ENCODE measurements around the gene SETBP1.
"Not testable (repeated sequence)": the region's sequence is repeated elsewhere in the genome, so short reads cannot be mapped to it uniquely, and the experiment has no call there.

SETBP1 gene

DNA sequence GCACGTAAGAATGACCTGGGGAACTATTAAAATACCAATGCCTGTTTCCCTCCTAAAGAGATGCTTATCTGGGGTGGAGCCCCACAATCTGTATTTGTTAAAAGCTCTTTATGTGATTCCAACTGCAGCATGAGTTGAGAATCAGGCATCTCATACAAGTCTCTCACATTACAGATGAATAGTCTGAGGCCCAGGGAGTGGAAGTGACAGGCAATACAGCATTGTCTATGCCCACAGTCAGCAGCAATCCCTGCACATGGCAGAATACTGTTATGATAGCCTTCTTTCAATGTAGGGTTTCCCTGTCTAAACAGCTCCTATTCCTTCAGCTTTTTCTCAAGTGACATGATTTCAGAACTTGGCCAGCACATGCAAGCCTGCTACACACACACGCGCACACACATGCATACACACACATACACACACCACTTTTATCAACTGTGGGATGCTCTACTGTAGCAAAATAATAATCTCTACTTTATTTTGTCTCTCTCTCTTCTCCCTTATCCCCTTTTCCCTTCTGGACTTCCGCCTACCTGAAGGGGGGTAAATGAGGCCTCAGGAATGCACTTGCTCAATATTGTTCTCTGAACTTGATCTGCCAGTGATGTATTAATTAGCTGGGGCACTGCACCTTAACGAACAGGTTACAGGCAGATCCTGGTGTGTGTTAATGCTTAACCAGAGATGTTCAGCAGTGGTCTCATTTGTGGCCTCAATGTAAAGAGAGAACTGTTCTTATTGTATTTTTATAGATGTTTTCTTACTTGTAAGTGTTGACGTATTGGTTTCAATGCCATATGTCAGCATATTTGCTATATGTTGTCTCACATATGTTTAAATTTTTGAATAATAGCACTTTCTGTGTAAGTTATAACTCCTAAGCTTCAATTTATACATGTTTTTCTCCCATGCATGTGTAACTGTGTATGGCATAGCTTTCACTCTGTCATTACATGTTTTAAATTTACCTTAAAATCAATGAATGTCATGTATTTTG lies 116.0 kb downstream of the SETBP1 start:
- no peak for DNase-seq

DNA sequence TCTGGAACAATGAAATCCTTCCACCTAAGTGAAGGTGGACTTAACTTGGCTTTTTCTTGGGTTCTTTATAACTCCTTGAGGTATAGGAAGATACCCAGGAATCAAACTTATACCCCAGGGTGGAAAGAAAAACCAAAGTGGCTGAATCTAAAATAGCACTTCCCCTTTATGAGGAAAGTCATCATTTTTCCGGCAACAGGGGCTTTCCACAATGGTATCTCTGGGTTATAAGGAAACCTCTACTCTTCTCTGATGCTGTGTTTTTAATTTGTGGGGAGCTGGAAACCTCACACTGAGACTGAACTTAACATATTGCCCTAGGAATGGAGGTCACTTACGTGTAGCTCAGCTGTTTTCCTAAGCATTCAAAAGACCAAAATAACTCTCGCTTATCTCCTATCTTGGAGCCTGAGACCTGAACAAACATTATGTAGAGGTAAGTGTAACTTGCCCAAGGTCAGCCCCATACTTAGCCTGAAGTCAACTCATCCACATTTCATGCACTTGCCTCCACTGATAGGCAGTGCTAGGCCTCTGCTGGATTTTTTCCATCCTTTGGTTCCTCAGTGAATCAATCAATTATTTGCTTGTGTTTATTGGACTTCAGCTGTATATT lies 117.9 kb downstream of the SETBP1 start:
- no peak for DNase-seq

DNA sequence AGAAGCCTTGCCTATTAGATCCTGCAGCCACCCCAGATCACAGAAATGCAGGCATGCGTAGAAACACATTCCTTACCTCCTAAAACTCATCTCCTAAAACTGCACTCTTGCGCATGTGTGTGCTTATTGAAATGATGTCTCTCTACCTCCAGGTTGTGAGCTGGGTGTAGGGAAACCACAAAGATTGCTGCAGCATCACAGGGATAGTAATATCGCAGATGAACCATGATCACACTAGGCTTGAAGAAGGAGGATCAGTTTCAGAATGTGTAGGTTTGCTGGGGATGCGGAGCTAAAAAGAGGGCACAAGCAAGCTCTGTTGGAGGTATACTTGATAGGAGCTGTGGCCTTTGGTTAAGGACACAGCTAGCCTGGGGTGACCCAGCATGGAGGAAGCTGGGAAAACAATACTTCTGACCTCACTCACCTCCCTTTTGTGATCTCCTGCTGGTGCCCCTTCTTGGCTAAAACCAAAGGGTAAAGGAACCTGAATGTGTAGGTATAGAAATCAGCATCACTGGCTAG lies 118.8 kb downstream of the SETBP1 start:
- no peak for DNase-seq

DNA sequence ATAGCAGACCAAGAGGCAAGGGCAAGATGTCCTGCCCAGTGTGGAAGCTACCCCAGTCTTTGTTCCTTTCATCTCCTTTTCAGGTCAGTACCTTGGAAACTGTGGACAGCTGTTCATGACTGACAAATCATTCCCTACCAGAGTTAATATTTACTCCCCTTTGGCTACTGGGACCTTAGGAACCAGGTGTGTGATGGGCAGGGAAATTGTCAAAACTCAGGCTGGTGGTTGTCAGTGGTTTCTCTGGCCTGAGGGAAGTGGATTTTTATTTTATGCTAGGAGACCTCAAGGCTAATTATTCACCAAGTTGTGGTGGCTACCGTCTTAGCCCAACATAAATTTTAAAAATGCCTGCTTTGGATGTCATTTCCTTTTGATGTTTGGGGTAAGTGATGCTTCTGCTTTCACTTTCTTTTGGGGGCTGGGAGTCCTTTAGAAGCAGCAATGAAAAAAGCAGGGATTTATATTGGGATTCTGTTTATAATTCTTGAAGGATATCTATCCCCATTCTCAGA lies 119.3 kb downstream of the SETBP1 start:
- DNase-seq, result no peak

DNA sequence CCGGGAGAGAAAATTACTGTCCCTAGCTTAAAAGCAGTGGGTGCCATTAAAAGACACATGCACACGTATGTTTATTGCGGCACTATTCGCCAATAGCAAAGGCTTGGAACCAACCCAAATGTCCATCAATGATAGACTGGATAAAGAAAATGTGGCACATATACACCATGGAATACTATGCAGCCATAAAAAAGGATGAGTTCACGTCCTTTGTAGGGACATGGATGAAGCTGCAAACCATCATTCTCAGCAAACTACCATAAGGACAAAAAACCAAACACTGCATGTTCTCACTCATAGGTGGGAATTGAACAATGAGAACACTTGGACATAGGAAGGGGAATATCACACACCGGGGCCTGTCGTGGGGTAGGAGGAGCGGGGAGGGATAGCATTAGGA lies 120.1 kb downstream of the SETBP1 start:
- DNase-seq, result not testable (repeated sequence)

DNA sequence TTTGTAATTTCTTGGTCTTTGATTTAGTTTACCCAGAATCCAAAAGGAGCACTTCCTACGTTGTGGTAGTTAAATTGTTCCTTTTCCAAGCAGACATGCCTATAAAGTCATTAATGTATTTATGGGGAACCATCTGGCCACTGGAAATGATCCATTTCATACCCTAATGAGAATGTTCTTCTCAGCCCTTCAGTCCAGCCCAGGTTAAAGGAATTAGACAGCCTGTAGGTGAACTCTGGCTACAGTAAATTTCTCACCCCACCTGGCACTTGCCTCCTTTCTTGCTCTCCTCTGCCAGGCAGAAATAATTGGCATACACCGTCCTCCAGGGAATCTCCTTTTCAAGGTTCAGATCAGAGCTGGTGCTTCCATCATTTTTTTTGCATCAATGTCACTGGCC lies 121.1 kb downstream of the SETBP1 start:
- no peak for DNase-seq

DNA sequence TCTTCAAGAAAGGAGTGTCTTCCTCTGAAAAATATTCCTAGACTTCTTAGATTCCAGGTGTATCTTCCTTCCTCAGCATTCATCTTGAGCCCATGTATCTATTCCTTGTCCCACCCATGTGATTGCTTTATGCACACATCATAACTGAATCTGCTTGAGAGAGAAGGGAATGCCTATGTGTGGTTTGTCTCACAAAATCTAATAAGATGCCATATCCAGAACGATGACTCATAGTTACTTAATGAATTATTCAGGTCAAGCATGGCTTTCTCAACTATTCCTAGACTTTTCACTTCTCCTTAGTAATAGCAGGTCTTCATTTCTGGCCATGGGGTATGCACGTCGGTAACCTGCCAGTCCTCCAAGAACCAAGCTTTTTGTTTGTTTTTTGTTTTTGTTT lies 121.8 kb downstream of the SETBP1 start:
- no peak for DNase-seq

DNA sequence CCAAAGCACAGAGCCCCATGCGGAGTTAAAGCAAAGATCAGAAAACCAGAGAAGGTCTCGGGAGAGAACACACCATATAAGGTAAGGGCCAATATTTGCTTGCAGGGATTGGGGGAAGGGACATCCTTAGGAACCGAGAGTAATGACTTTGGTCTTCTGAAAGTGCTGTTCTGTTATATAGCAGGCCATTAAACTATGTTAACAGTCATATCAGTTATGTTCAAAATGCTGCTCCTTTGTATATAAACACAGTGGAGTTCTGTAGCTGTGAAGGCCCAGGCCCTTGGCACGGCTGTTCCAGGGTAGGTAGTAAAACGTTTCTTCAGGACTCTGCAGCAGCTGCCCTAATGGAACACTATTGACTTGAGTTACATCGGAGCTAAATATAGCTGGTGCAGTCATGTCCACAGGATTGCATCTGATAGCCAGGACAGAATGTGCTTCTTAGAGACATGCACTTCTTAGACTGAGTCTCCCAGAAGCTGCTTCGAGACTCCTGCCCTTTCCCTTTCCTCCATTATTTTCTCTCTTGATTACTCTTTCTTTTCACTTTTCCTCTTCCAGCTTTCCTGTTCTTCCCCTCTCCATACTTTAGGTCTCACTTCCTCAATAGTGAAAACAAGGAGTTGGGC lies 122.4 kb downstream of the SETBP1 start:
- no peak for DNase-seq

DNA sequence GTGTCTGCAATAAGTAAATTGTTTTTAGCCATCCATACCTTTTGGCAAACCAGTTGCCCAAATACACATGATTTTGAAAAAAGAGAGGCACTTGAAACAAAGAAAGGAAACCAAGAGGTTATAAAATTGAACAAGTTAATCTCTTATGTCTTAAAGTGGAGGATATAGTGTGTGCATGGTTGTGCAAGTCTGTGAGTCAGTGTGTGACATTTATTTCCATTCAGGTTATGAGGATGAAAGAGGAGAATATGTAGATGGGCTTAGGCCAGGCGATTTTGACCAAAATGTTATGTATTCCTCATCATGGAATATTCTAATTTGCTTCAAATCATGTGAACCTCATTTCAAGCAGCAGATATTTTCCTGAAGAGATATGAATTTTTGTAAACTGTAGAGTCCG lies 123.3 kb downstream of the SETBP1 start:
- no peak for DNase-seq

DNA sequence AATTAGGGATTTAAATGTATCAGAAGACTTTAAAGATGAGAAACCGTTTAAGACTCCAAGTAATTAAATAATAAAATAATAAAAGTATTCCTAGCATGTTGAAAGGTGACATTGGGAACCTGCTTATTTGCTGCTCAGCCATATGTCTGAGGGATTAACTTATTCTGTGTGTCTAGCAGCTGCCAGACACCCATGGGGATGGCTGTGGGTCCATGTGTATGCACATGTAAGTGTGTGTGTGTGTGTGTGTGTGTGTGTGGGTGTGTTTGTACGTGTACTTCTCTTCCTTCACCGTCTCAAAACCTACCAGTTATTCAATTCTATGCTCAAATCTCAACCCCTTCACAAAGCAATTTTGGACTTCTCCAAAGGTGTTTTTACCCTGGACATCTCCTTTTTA lies 124.5 kb downstream of the SETBP1 start:
- DNase-seq, result no peak

DNA sequence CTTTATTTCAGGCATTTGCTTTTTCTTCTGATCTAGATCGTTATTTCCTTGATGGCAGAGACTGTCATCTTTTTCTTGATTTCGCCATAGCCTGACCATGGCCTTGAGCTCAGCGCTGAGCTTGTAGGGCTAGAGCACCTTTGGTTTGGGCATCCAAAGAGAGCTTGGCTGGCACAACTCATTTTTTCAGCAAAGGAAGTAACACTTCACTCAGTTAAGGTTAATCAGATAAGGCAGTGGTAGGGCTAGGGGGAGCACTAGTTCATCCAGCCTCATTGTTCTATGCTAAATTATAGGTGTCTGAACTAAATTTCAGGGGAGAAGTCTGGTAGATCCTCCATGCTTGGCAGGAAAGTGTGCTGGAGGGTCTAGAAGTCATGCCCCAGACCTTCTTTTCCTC lies 125.0 kb downstream of the SETBP1 start:
- DNase-seq, result no peak

DNA sequence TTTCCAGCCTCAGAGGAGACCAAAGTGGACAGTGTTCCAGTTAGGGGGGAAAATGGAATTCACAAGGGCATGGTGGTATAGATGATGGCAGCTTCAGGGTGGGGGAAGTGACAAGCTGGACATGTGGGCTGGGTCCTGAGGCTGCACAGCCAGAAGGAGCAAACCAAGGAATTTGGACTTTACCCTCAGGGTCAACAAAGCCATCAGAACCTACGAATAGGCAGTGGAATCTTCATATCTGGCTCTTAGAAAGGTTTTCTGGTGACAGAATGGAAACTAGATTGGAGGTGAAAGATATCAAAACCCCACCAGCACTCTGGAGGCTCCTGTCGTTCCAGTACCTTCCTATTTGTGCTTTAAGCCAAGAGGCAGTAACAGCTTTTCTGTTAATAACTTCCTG lies 127.1 kb downstream of the SETBP1 start:
- no peak for DNase-seq

DNA sequence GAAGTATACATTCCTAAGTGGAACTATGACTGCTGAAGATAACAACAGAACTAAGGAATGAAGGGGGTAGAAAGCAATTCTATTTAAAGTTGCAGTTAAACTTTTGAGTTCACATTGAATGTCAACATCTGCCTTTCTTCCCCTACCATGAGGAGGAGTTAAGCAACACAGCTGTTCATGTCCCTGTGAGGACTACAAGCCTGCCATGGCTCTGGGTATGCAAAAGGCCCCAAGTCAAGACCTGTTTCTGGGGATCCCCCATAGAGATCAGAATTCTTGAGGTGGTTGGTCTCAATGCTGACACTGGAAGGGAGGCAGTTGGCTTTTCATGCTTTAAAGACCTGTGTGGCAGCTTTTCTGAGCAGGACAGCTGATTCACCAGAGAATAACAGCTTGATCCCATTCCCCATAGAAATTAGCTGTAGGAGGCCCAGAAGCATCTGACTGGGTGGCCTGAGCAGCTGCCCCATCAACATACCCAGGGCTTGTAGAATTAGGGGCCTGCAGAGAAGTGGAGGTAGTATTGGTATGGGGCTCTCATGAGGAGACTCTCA lies 131.0 kb downstream of the SETBP1 start:
- no peak for DNase-seq

DNA sequence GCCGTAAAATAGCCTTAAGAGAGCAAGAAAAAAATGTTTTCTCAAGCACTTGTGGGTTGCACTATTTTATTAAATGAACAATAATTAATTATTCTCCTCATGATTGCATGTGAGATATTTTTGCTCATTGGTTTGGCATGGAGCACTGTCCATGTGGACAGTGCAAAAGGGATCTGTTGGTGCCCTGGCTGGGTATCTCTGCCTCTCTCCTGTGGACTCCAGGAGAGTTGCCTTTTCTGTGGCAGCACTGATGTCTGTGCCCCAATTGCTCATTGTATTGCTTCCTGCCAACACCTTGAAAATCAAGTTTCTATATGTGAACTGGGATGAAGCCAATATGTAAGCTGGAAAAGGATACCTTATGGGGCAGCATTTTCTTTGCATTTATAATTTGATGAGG lies 131.7 kb downstream of the SETBP1 start:
- no peak for DNase-seq

DNA sequence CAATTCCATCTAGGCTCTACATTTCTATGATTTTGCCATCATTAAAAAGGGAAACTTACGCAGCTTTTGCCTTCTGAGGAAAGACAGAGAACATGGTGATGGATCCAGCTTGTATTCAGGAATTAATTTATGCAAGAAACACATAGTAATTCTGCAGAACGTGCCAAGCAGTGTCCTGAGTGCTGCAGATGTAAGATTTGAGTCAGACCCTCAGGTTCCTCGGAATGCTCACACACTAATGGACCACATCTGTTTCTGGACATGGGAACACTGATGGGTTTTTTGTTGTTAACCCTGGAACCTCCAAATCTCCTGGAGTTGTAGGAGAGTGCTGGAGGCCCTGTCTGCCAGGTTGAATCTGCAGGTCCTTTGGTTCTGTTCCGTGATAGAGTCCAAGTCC lies 132.9 kb downstream of the SETBP1 start:
- no peak for DNase-seq

DNA sequence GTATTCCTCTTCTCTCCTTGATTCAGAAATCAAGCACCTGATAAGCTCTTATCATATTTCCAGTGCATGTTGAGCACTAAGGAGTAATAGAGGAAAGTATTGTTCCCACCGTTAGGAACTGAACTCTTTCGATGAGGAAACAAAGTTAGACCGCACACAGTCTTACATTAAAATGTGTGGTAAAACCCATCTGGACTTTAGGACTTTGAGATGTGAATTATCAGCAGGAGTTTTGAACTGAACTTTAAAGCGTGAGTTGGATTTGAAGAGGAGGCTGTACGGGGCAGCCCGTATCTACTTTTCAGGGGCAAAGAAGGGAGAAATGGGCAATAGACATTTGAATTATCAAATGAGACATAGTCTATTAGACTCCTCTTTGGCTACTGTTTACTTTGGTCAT lies 134.4 kb downstream of the SETBP1 start:
- DNase-seq, result no peak

DNA sequence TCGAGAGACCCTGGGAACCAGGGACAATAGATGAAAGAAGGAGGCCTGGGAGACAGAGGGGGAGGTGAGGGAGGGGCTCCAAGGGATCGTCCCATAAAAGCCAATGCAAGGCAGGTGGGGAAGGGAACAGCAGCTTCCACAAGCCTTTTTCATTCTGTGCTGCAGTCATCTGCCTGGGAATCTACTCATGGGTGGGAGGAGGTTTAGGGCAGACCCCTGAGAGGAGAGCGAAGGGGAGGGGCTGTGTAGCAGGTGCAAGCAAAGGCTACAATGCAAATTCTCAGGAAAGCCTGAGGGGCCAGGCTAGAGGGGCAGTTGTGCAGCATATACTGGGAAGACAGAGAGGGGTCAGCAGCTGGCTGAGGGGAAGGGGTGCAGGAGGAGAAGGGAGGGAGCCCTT lies 135.4 kb downstream of the SETBP1 start:
- no peak for DNase-seq

DNA sequence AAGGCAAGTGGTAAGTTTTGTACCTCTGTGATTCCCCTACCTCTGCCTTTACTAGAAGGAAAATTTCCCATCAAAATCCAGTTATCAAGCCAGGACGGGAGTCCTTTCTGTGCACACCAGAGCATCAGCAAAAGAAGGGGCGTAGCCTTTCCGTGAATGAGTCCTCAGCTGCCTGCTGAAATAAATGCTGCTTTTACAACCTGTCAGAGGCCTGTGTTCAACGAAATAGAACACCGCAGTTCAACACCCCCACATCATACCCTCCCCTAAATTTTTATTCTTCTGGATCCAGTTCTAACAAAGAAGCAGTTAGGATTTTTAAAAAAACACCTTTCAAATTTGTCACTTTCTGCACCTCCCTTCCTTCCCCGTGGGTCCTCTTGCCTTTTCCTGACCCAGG lies 135.8 kb downstream of the SETBP1 start:
- no peak for DNase-seq

DNA sequence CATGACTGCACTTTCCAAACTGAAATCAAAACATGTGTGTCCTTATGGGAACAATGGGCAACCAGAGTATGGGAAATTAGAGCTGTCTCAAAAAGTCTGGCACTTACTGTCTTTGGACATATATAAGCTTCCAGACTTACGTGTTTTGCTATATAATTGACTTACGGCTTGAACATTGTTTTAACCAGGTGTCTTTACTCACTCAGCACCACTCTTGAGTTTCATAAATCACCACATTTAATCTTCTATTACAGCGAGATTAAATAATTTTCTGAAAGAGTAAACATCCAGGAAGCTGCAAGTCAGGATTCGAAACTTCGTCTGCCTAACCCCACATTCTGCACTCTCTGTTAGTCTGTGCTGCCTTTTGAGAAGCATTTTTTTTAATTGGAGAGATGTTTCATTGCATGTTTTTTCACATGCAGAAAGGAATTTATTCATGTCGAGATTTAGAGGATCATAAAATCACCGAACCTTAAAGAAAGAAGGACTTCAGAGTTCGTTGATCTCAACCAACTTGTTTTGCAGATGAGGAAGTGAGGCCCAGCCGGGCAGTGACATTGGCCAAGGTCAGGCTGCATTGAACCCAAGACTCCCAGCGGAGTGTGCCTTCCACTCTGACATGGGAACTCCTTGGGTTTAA lies 137.3 kb downstream of the SETBP1 start:
- no peak for DNase-seq

DNA sequence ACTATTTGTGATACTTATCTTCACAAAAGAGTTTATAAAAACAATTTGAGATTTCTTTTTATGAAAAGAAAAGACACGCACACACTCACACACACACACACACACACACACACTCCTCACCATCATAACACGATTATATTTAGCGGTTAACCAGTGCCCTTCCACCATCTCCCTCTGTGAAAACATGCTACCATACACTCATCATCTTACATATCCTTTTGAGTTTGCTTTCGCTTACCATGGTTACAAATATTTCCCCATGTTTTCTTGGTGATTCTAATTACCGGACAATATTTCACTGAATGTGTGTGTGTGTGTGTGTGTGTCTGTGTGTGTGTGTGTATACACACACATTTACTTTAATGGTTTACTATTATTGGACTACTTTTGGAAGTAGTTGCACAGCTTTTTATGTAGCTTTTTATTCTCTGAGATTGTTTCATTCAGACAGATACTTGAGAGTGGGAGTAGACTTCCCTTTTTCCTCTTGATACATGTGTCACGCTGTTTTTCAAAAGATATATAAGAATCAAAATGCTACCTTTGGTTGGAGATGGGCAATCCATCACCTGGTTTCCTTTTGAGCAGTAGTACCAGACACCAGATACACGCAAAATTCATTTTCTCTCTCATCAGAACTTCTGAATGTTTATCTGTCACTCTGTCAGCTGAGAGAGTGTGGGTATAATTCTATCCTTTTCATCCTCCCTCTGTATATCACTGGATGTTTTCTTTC lies 138.1 kb downstream of the SETBP1 start:
- no peak for DNase-seq

DNA sequence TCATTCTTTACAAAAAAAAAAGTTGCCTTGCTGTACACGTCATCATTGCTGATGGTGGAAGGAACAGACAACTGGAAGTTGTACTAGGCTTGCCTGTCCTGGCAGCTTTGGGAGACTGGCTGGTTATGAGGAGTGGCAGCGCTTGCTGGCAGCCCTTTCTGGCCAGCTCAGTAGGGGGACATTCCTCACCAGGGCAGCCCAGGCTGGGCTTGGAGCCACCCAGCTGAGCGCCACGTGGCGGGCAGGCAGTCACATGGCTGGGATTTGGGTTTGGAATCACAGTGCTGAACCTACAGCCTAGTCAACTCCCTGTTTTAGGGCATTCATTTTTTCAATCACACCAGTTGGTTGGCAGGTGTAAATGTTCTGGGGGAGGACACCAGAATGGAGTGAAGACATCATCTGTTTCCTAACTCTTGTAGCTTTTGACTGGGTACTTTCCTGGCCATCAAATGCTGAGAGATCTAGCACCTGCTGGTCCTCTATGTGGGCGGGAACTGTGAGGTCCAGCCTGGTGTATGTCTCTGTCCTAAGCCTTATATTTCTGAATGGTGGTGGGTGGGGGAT lies 139.3 kb downstream of the SETBP1 start:
- DNase-seq, result no peak

DNA sequence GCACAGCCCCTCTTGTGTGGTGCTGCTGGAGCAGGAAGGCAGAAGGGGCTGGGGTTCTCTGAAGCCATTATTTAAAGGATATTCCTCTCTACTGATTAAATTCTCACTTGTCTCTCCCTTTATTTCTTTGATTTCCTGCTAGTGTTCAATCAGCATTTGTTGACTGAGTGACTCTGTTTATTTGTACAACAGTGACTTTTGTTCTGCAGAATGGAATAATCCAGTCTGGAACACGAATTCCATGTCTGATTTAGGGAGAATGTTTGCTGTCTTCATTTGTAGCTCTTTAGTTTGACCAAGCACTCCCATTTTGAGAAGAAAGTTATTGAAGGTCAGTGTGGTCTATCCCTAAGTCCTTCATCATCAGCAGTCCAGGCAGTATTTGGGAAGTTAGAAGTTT lies 141.2 kb downstream of the SETBP1 start:
- DNase-seq, result no peak

Measured in GF-D8 (cell line).